Forelimb muscle (tissue), 1 donor: ENCODE results near the gene SUN2. TPM values are rescaled to one million over a fixed set of nuclear protein-coding genes. Genes with fewer than 3 reads are reported as not detected.

Experiments
- DNase-seq: peaks from one replicate; pipeline ENCODE4 v3.0.0-alpha.2; 2013; ENCODE audit warnings: low read depth
- polyA plus RNA-seq: library from polyadenylated mRNA; unstranded; fragments of 120-200 nt; gene quantifications from one replicate; pipeline ENCODE4 v1.2.1, GENCODE V29; 2013; ENCODE audit not compliant: insufficient read length

SUN2 gene
- polyA plus RNA-seq, 1 donor = 50.6 TPM

GRCh38 chr22:38754751-38755154, 1.0 kb downstream of the SUN2 start:
- no peak for DNase-seq

GRCh38 chr22:38753948-38754750, 1.6 kb downstream of the SUN2 start:
- no peak for DNase-seq

- no peak for DNase-seq
Measured at GRCh38 chr22:38751422-38752346, 4.1 kb downstream of the SUN2 start.

DNA sequence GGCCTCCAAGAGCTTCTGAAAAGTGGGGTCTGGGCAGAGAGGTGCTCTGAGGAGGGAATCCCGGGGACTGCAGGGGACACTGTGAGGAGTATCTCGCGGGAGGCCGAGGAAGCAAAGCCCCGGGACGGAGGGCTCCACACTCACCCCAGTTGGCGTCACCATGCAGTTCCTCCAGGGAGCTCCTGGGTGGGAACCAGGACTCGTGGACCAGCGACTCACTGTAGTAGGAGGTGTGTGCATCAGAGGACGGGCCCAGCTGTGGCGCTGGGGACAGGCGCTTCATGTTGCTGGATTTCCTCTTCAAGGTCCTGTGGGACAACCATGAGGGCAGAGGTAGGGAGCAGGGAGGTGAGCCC, 4.8 kb downstream of the SUN2 start:
- no peak for DNase-seq

- DNase-seq = no peak
Measured at GRCh38 chr22:38750638-38751037, 5.2 kb downstream of the SUN2 start.

- no peak for DNase-seq
Measured at GRCh38 chr22:38750104-38750503, 5.7 kb downstream of the SUN2 start.

- DNase-seq = no peak
Measured at GRCh38 chr22:38748487-38749136, 7.2 kb downstream of the SUN2 start.

DNA sequence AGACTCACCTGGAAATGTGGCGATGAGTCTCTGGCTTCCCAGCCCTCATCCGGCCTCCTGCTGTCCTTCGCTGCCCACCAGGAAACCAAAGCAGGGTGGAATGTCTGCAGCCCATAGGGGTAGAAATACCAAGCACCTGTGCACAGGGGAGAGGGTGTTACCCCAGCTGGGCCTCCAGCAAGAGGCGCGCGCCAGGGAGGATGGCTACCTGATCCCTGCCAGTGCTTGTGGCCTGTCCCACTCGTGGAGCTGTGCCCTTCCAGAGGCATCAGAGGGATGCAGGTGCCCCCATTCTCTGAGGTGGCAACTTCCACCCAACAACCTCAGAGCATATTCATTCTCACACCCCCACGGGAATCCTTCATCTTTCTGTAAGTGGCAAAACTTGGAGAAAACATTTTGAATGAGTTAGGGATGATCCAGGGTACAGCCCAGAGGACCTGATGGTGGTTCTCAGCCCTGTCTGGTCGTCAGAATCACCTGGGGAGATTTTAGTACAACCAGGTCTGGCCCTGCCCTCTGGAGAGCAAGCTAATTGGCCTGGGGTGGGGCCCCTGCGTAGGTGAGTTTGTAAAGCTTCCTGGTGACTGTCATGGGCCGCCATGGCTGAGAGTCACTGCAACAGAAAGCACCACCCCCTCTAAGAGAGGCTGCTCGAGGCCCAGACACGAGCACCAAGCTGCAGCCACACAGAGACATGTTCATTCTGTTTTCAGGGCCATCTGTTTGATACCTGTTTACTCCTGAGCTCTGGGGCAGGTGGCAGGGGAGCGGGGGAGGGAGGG, 9.9 kb downstream of the SUN2 start:
- no peak for DNase-seq

GRCh38 chr22:38744981-38745380, 10.8 kb downstream of the SUN2 start:
- DNase-seq = no peak

- no peak for DNase-seq
Measured at GRCh38 chr22:38742176-38742942, 13.4 kb downstream of the SUN2 start.

DNA sequence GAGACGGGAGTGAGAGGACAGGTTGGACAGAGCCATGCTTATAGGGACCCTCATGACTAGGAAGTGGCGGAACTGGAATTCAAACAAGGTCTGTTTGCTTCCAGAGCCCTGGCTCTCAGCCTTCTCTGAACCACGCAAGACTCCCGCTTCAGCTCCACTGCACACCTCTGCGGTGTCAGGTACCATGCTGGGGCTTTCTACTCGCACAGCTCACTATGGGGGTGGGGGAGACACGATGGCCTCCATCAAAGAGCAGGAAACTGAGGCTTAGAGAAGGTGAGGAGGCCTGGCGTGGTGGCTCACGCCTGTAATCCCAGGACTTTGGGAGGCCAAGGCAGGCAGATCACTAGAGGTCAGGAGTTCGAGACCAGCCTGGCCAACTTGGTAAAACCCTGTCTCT, 14.2 kb downstream of the SUN2 start:
- DNase-seq = no peak

GRCh38 chr22:38741166-38741565, 14.6 kb downstream of the SUN2 start:
- DNase-seq = no peak

- DNase-seq = no peak
Measured at GRCh38 chr22:38740754-38741153, 15.0 kb downstream of the SUN2 start.

- no peak for DNase-seq
Measured at GRCh38 chr22:38740116-38740723, 15.6 kb downstream of the SUN2 start.

- DNase-seq = no peak
Measured at GRCh38 chr22:38739300-38740055, 16.3 kb downstream of the SUN2 start.

- no peak for DNase-seq
Measured at GRCh38 chr22:38738475-38739070, 17.2 kb downstream of the SUN2 start.

- no peak for DNase-seq
Measured at GRCh38 chr22:38737302-38738060, 18.3 kb downstream of the SUN2 start.

DNA sequence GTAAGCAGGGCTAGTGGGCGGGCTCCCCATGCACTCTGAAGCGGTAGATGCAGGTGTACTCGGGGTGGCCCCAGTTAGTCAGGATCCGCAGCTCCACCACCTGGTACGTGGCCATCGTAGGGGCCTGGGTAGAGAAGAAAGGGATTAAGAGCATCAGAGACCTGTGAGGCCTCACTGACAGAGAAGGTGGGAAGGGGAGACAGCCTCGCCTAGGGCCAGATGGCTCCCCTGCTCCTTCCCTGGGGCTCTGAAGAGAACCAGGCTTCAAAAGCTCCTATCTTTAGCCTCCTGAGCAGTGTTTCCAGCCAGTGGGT, 19.6 kb downstream of the SUN2 start:
- no peak for DNase-seq
